ENCODE measurements around the gene ERCC4. TPM values are rescaled to one million over a fixed set of nuclear protein-coding genes. Genes with fewer than 3 reads are reported as not detected.

ERCC4 gene
- total RNA-seq, 1 experiment from 2014 or later, result 23.4 TPM

DNA sequence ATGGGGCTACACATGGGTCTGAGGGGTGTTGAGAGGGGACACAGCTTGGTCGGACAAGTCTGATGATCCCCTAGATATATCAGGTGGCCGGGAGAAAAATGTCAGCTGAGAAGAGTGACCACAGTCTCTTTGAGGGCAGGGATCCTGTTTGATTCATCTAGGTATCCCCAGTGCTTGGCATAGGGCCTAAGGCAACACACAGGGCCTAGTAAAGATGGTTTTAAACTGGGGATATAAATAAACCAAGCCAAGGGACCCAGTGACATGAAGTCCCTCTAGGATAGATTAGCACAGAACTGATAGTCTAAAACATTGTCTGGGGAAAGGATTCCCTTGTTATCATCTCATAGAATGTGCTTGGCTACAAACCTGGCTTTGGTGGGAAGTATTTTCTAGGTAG is 1.4 kb downstream of the ERCC4 start:
- no peak for ATAC-seq
- DNase-seq (ENCODE audit: low read depth, low spot score), result no peak
- Histone ChIP-seq H3K4me3 (ENCODE audit: low read depth in 2 of 2, low read length in 2 of 2) (peak overlapping the region; percentile 85 to 87; a peak in 3 of 4 replicates), H3K27ac (ENCODE audit: low read length) (peak overlapping the region; percentile 96), H3K4me1 (ENCODE audit: control insufficient read depth, insufficient read depth, low read length) (peaks cover 35% of the 10 kb centered on the region), H3K36me3 (ENCODE audit: control insufficient read depth, insufficient read depth, low read length) (peaks cover 6% of the 10 kb centered on the region; the same call in 1 of the 2 replicates), H3K27me3 (ENCODE audit: control insufficient read depth, insufficient read depth, low read length) (peaks cover 5% of the 10 kb centered on the region; the same call in 1 of the 2 replicates), H3K9me3 (ENCODE audit: control insufficient read depth, insufficient read depth, low read depth, low read length) (no peaks in the 10 kb centered on the region)
- TF ChIP-seq SIN3A (IDR thresholded peaks at IDR 0.05; ENCODE audit: borderline replicate concordance, insufficient read depth, low read depth, low read length) (no peak), REST (IDR thresholded peaks at IDR 0.05; ENCODE audit: insufficient read depth in 1 of 2, low read depth in 2 of 2, low read length in 1 of 2) (no peak), POLR2AphosphoS5 (IDR thresholded peaks at IDR 0.05; ENCODE audit: low read depth, low read length) (no peak; the same call in 1 of the 2 replicates), TCF7L2 (IDR thresholded peaks at IDR 0.05; ENCODE audit: low read depth, low read length) (no peak), CTCF (IDR thresholded peaks at IDR 0.05) (no peak)
- intact Hi-C loops (cut with micrococcal nuclease; ENCODE audit: unreplicated experiment), result loop anchor here (5.0 to 10.0 kb wide), 4 partner anchors 151 to 603 kb away; partner anchors contain the start of gene MRTFB
- ChIA-PET CTCF (interaction anchor here (0.6 kb wide), 1 partner anchor 38 kb away, joined by 3 read pairs; no protein-coding TSS in a partner anchor), POLR2A (no interaction called here)
- in situ Hi-C loops (cut with HindIII; ENCODE audit: low pct_unique_long_range_greater_than_20kb, low sequenced_read_pairs), result no loop called here
- BruUV-seq (replicated peaks), result no TSS peak

DNA sequence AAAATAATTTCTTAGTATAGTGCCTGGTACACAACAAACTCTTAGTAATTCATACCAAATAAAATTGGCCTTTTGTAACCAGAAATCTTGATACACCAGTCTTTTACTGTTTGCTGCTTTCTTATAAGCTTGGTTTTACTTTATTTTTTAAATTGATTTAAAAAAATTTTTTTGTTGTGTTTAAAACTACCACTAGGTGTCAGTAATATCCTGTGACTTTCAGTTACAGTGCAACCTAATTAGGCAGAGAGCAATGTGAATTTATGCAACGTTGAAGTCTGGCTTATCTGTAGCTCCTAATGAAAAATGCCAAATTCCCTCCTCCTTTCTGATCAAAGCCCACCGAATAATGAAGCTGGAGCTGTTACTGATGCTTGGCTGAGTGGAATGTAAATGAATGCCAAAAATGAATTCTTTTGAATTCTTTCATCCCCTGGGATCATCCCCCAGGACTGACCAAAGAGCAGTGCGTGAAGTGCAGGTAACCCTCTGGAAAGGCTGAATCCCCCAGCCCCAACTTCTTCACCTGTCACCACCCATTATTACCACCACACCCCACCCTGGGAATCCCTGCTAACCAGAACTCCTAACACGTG is 3.8 kb downstream of the ERCC4 start:
- in situ Hi-C loops (cut with HindIII; ENCODE audit: low pct_unique_long_range_greater_than_20kb, low sequenced_read_pairs) (no loop called here), intact Hi-C loops (cut with micrococcal nuclease; ENCODE audit: unreplicated experiment) (loop anchor here (2.0 to 10.0 kb wide), 5 partner anchors 148 to 601 kb away; partner anchors contain the start of gene MRTFB)
- Histone ChIP-seq H3K9me3 (ENCODE audit: control insufficient read depth, insufficient read depth, low read depth, low read length) (no peaks in the 10 kb centered on the region), H3K4me1 (ENCODE audit: control insufficient read depth, insufficient read depth, low read length) (peaks cover 35% of the 10 kb centered on the region), H3K27me3 (ENCODE audit: control insufficient read depth, insufficient read depth, low read length) (no peaks in the 10 kb centered on the region), H3K4me3 (ENCODE audit: low read depth in 2 of 2, low read length in 2 of 2) (no peak overlapping the region), H3K27ac (ENCODE audit: low read length) (peak overlapping the region; percentile 24; the same call in 1 of the 2 replicates), H3K36me3 (ENCODE audit: control insufficient read depth, insufficient read depth, low read length) (peaks cover 9% of the 10 kb centered on the region; the same call in 1 of the 2 replicates)
- ATAC-seq (no peak), DNase-seq (ENCODE audit: low read depth, low spot score) (peak; percentile 41)
- TF ChIP-seq CTCF (IDR thresholded peaks at IDR 0.05) (peak; percentile 67), TCF7L2 (IDR thresholded peaks at IDR 0.05; ENCODE audit: low read depth, low read length) (no peak)
- CTCF ChIA-PET, result interaction anchor here (0.6 to 1.5 kb wide), 10 partner anchors 13 to 420 kb away, joined by 3 to 6 read pairs (median 4); no protein-coding TSS in a partner anchor
- POLR2A ChIA-PET, result no interaction called here
- no TSS peak for BruUV-seq (replicated peaks)

All from Panc1 (cell line).